SJCRH30 (cell line): Measurements from ENCODE around the gene GUCY1B1. TPM values are rescaled to one million over a fixed set of nuclear protein-coding genes. Genes with fewer than 3 reads are reported as not detected.

Source experiments
- DNase-seq, 2 experiments: peaks; one replicate each; pipeline ENCODE4 v3.0.0-alpha.2; 2015 to 2020
- H3K27ac ChIP-seq: fragments of 250-450 bp; sonication (Bioruptor Pico); 2 replicates; pipeline ENCODE4 v1.5.1; 2020; ENCODE audit warnings: mild to moderate bottlenecking, moderate library complexity
- H3K27me3 ChIP-seq: fragments of 250-450 bp; sonication (Bioruptor Pico); 2 replicates; pipeline ENCODE4 v1.5.1; 2020; ENCODE audit warnings: mild to moderate bottlenecking, moderate library complexity
- H3K36me3 ChIP-seq: fragments of 250-450 bp; sonication (Bioruptor Pico); 2 replicates; pipeline ENCODE4 v1.5.1; 2020; ENCODE audit warnings: mild to moderate bottlenecking, moderate library complexity
- H3K4me1 ChIP-seq: fragments of 250-450 bp; sonication (Bioruptor Pico); 2 replicates; pipeline ENCODE4 v1.5.1; 2020; ENCODE audit warnings: mild to moderate bottlenecking, moderate library complexity
- H3K4me3 ChIP-seq: fragments of 250-450 bp; sonication (Bioruptor Pico); 2 replicates; pipeline ENCODE4 v1.5.1; 2020; ENCODE audit warnings: mild to moderate bottlenecking, moderate library complexity
- H3K9me3 ChIP-seq: fragments of 250-450 bp; sonication (Bioruptor Pico); replicated peaks from 2 replicates; pipeline ENCODE4 v1.5.1; 2020; ENCODE audit warnings: mild to moderate bottlenecking, moderate library complexity
- total RNA-seq: library from RNA; depleted of rRNA; stranded (reverse); fragments of >200 nt; shearing (Covaris generic); gene quantifications from 2 replicates; pipeline ENCODE4 v1.2.3, GENCODE V29; 2014

GUCY1B1 gene
- total RNA-seq, 1 experiment from 2014 or later = 3.1 TPM

GRCh38 chr4:155748039-155748438 is 10.8 kb upstream of the GUCY1B1 start:
- Histone ChIP-seq H3K4me3 (no peak overlapping the region), H3K9me3 (no peaks in the 10 kb centered on the region), H3K36me3 (no peaks in the 10 kb centered on the region), H3K27ac (no peak overlapping the region), H3K4me1 (no peaks in the 10 kb centered on the region), H3K27me3 (no peaks in the 10 kb centered on the region)
- no peak for DNase-seq

- no peak overlapping the region for H3K4me3 ChIP-seq
- no peaks in the 10 kb centered on the region for H3K27me3 ChIP-seq
- H3K27ac ChIP-seq = no peak overlapping the region
- H3K36me3 ChIP-seq = no peaks in the 10 kb centered on the region
- no peaks in the 10 kb centered on the region for H3K9me3 ChIP-seq
- H3K4me1 ChIP-seq = no peaks in the 10 kb centered on the region
- DNase-seq = no peak
These were observed 9.8 kb upstream of the GUCY1B1 start for GRCh38 chr4:155749041-155749440.

- Histone ChIP-seq H3K27me3 (no peaks in the 10 kb centered on the region), H3K36me3 (no peaks in the 10 kb centered on the region), H3K27ac (no peak overlapping the region), H3K9me3 (no peaks in the 10 kb centered on the region), H3K4me3 (no peak overlapping the region), H3K4me1 (no peaks in the 10 kb centered on the region)
- DNase-seq = no peak
These were observed 7.3 kb upstream of the GUCY1B1 start for GRCh38 chr4:155751569-155751968.

- Histone ChIP-seq H3K36me3 (no peaks in the 10 kb centered on the region), H3K4me1 (no peaks in the 10 kb centered on the region), H3K27me3 (no peaks in the 10 kb centered on the region), H3K27ac (no peak overlapping the region), H3K9me3 (no peaks in the 10 kb centered on the region), H3K4me3 (no peak overlapping the region)
- DNase-seq = no peak
These were observed 1.0 kb upstream of the GUCY1B1 start for GRCh38 chr4:155757745-155758265.

- Histone ChIP-seq H3K4me1 (no peaks in the 10 kb centered on the region), H3K27ac (peak overlapping the region; percentile 44; the same call in 1 of the 2 replicates), H3K27me3 (no peaks in the 10 kb centered on the region), H3K4me3 (peak overlapping the region; percentile 67), H3K36me3 (no peaks in the 10 kb centered on the region), H3K9me3 (no peaks in the 10 kb centered on the region)
- peak; percentile 5 to 11 for DNase-seq
These were observed 791 bp downstream of the GUCY1B1 start for GRCh38 chr4:155759372-155760252.

- no peaks in the 10 kb centered on the region for H3K36me3 ChIP-seq
- no peak for DNase-seq
- no peak overlapping the region for H3K4me3 ChIP-seq
- no peak overlapping the region for H3K27ac ChIP-seq
- no peaks in the 10 kb centered on the region for H3K4me1 ChIP-seq
- no peaks in the 10 kb centered on the region for H3K27me3 ChIP-seq
- no peaks in the 10 kb centered on the region for H3K9me3 ChIP-seq
These were observed 2.2 kb downstream of the GUCY1B1 start for GRCh38 chr4:155761047-155761446.

GRCh38 chr4:155761916-155762315 is 3.1 kb downstream of the GUCY1B1 start:
- Histone ChIP-seq H3K4me3 (no peak overlapping the region), H3K4me1 (no peaks in the 10 kb centered on the region), H3K27ac (no peak overlapping the region), H3K36me3 (no peaks in the 10 kb centered on the region), H3K9me3 (no peaks in the 10 kb centered on the region), H3K27me3 (no peaks in the 10 kb centered on the region)
- no peak for DNase-seq

- Histone ChIP-seq H3K9me3 (no peaks in the 10 kb centered on the region), H3K4me1 (no peaks in the 10 kb centered on the region), H3K27ac (no peak overlapping the region), H3K36me3 (no peaks in the 10 kb centered on the region), H3K27me3 (no peaks in the 10 kb centered on the region), H3K4me3 (no peak overlapping the region)
- DNase-seq = no peak
These were observed 3.5 kb downstream of the GUCY1B1 start for GRCh38 chr4:155762334-155762733.

GRCh38 chr4:155763551-155763950 is 4.7 kb downstream of the GUCY1B1 start:
- DNase-seq = no peak
- Histone ChIP-seq H3K27ac (no peak overlapping the region), H3K4me1 (no peaks in the 10 kb centered on the region), H3K36me3 (no peaks in the 10 kb centered on the region), H3K9me3 (no peaks in the 10 kb centered on the region), H3K27me3 (no peaks in the 10 kb centered on the region), H3K4me3 (no peak overlapping the region)

GRCh38 chr4:155765149-155765548 is 6.3 kb downstream of the GUCY1B1 start:
- H3K9me3 ChIP-seq = no peaks in the 10 kb centered on the region
- no peak overlapping the region for H3K27ac ChIP-seq
- H3K4me1 ChIP-seq = no peaks in the 10 kb centered on the region
- H3K27me3 ChIP-seq = no peaks in the 10 kb centered on the region
- no peak overlapping the region for H3K4me3 ChIP-seq
- no peaks in the 10 kb centered on the region for H3K36me3 ChIP-seq
- DNase-seq = no peak

- no peak overlapping the region for H3K27ac ChIP-seq
- no peaks in the 10 kb centered on the region for H3K4me1 ChIP-seq
- no peak overlapping the region for H3K4me3 ChIP-seq
- no peak for DNase-seq
- H3K9me3 ChIP-seq = no peaks in the 10 kb centered on the region
- no peaks in the 10 kb centered on the region for H3K36me3 ChIP-seq
- no peaks in the 10 kb centered on the region for H3K27me3 ChIP-seq
These were observed 7.8 kb downstream of the GUCY1B1 start for GRCh38 chr4:155766622-155767021.

GRCh38 chr4:155768370-155768769 is 9.5 kb downstream of the GUCY1B1 start:
- no peaks in the 10 kb centered on the region for H3K9me3 ChIP-seq
- no peak overlapping the region for H3K4me3 ChIP-seq
- no peaks in the 10 kb centered on the region for H3K36me3 ChIP-seq
- no peaks in the 10 kb centered on the region for H3K4me1 ChIP-seq
- no peaks in the 10 kb centered on the region for H3K27me3 ChIP-seq
- DNase-seq = no peak
- H3K27ac ChIP-seq = no peak overlapping the region

GRCh38 chr4:155769090-155769489 is 10.3 kb downstream of the GUCY1B1 start:
- Histone ChIP-seq H3K27ac (no peak overlapping the region), H3K27me3 (no peaks in the 10 kb centered on the region), H3K4me1 (no peaks in the 10 kb centered on the region), H3K9me3 (no peaks in the 10 kb centered on the region), H3K4me3 (no peak overlapping the region), H3K36me3 (no peaks in the 10 kb centered on the region)
- DNase-seq = no peak

- no peaks in the 10 kb centered on the region for H3K9me3 ChIP-seq
- H3K4me3 ChIP-seq = no peak overlapping the region
- no peak overlapping the region for H3K27ac ChIP-seq
- no peaks in the 10 kb centered on the region for H3K27me3 ChIP-seq
- DNase-seq = no peak
- no peaks in the 10 kb centered on the region for H3K4me1 ChIP-seq
- no peaks in the 10 kb centered on the region for H3K36me3 ChIP-seq
These were observed 13.8 kb downstream of the GUCY1B1 start for GRCh38 chr4:155772459-155773195.

GRCh38 chr4:155773196-155773800 is 14.5 kb downstream of the GUCY1B1 start:
- H3K27me3 ChIP-seq = no peaks in the 10 kb centered on the region
- DNase-seq = no peak
- no peaks in the 10 kb centered on the region for H3K36me3 ChIP-seq
- H3K27ac ChIP-seq = no peak overlapping the region
- no peaks in the 10 kb centered on the region for H3K9me3 ChIP-seq
- no peaks in the 10 kb centered on the region for H3K4me1 ChIP-seq
- no peak overlapping the region for H3K4me3 ChIP-seq
